Endothelial cell of umbilical vein (primary cell): ENCODE results near the gene NMT1.

ENCODE experiments used
- CTCF ChIP-seq, 2 donors: IDR thresholded peaks; 1 replicate in 1 of 2; 2 replicates in 1 of 2; pipeline ENCODE4 v1.5.1; 2011; ENCODE audit warnings: low read length in 2 of 2, mild to moderate bottlenecking in 2 of 2, moderate library complexity in 2 of 2, control low read depth in 1 of 2, inconsistent platforms in 1 of 2, low read depth in 1 of 2; ENCODE audit not compliant: insufficient read depth in 1 of 2; ENCODE audit errors: extremely low read depth in 1 of 2
- EZH2 ChIP-seq: IDR thresholded peaks from 2 replicates; pipeline ENCODE4 v1.6.1; 2012; ENCODE audit warnings: borderline replicate concordance, low read depth, mild to moderate bottlenecking, moderate library complexity, low read length, inconsistent platforms; ENCODE audit not compliant: severe bottlenecking
- FOS ChIP-seq: IDR thresholded peaks from 2 replicates; pipeline ENCODE4 v1.6.1; 2011; ENCODE audit warnings: mild to moderate bottlenecking, low read length, moderate library complexity, borderline replicate concordance; ENCODE audit not compliant: insufficient read depth
- GATA2 ChIP-seq: IDR thresholded peaks from 2 replicates; pipeline ENCODE4 v1.7.0; 2011; ENCODE audit warnings: low read depth, mild to moderate bottlenecking, moderate library complexity, mixed read lengths, low read length; ENCODE audit not compliant: insufficient read length, insufficient read depth
- JUN ChIP-seq: IDR thresholded peaks from 2 replicates; pipeline ENCODE4 v1.6.1; 2011; ENCODE audit warnings: borderline replicate concordance, low read depth; ENCODE audit not compliant: insufficient read length, insufficient read depth
- MAX ChIP-seq: IDR thresholded peaks from 2 replicates; pipeline ENCODE4 v1.6.1; 2011; ENCODE audit not compliant: insufficient read depth, insufficient read length
- MYC ChIP-seq: IDR thresholded peaks from one replicate; pipeline ENCODE4 v1.6.1; 2011; ENCODE audit warnings: mild to moderate bottlenecking, low read depth, low read length
- POLR2A ChIP-seq: IDR thresholded peaks from 2 replicates; pipeline ENCODE4 v1.6.1; 2012; ENCODE audit warnings: low read depth, mild to moderate bottlenecking, control low read depth, low read length
- POLR2AphosphoS5 ChIP-seq: IDR thresholded peaks from 2 replicates; pipeline ENCODE4 v1.6.1; 2012; ENCODE audit warnings: low read depth, mild to moderate bottlenecking, control low read depth, low read length, moderate library complexity; ENCODE audit not compliant: insufficient read depth

GRCh38 chr17:45120558-45120957, 59.4 kb downstream of the NMT1 start:
- TF ChIP-seq CTCF (IDR thresholded peaks at IDR 0.05; ENCODE audit: extremely low read depth in 1 of 2, insufficient read depth in 1 of 2, low read depth in 1 of 2, low read length in 2 of 2), result no peak
- no peak for TF ChIP-seq POLR2A
- TF ChIP-seq GATA2, result no peak
- no peak for TF ChIP-seq MYC
- TF ChIP-seq EZH2, result no peak
- no peak for TF ChIP-seq MAX
- TF ChIP-seq FOS, result no peak
- TF ChIP-seq JUN, result no peak
- no peak for TF ChIP-seq POLR2AphosphoS5
